ENCODE results near the gene KLK13. TPM values are rescaled to one million over a fixed set of nuclear protein-coding genes. Genes with fewer than 3 reads are reported as not detected.

Gene KLK13
- total RNA-seq, 4 donors from 2014 or later, result 6.6 to 23.5 (median 16.5) TPM

DNA sequence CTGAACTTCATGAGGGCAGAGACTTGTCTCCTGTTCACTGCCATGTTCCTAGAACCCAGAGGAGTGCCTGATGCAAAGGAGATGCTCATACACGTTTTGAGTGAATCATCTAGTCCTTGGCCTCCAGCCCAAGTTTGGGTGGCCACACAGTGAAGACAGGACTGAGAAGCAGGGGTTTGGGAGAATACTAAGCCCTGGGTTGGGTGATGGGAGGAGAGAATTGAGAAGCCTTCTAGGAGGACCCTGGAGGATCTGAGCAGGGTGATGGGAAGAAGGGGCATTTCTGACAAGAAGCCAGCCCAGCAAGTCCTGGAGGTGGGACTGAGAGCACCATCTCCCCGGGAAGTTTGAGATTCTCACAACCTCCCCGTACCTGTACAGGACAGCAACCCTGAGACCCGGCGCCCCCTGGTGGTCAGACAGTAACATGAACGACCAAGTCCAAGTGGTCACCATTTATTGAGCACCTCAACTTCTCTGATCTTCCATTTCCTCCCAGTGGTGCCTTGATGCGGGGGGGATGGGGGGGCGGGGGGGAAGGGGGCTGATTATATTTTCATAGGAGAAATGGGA is 32.4 kb upstream of the KLK13 start:
- WGBS, result 9% methylated on average over 7 of the region's 8 CpGs
- DNase-seq (ENCODE audit: low spot score in 2 of 2), result peak in 1 of 2 donors; percentile 90
- Histone ChIP-seq H3K4me3 (no peak overlapping the region), H3K9me3 (no peaks in the 10 kb centered on the region), H3K4me1 (peaks cover 28% of the 10 kb centered on the region), H3K27ac (no peak overlapping the region), H3K27me3 (no peaks in the 10 kb centered on the region), H3K36me3 (peaks cover 26% of the 10 kb centered on the region)
- TF ChIP-seq, protein P1, sequence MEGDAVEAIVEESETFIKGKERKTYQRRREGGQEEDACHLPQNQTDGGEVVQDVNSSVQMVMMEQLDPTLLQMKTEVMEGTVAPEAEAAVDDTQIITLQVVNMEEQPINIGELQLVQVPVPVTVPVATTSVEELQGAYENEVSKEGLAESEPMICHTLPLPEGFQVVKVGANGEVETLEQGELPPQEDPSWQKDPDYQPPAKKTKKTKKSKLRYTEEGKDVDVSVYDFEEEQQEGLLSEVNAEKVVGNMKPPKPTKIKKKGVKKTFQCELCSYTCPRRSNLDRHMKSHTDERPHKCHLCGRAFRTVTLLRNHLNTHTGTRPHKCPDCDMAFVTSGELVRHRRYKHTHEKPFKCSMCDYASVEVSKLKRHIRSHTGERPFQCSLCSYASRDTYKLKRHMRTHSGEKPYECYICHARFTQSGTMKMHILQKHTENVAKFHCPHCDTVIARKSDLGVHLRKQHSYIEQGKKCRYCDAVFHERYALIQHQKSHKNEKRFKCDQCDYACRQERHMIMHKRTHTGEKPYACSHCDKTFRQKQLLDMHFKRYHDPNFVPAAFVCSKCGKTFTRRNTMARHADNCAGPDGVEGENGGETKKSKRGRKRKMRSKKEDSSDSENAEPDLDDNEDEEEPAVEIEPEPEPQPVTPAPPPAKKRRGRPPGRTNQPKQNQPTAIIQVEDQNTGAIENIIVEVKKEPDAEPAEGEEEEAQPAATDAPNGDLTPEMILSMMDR (IDR thresholded peaks at IDR 0.05), result peak; percentile 31 to 70
- no peak for TF ChIP-seq POLR2AphosphoS5 (IDR thresholded peaks at IDR 0.05)

DNA sequence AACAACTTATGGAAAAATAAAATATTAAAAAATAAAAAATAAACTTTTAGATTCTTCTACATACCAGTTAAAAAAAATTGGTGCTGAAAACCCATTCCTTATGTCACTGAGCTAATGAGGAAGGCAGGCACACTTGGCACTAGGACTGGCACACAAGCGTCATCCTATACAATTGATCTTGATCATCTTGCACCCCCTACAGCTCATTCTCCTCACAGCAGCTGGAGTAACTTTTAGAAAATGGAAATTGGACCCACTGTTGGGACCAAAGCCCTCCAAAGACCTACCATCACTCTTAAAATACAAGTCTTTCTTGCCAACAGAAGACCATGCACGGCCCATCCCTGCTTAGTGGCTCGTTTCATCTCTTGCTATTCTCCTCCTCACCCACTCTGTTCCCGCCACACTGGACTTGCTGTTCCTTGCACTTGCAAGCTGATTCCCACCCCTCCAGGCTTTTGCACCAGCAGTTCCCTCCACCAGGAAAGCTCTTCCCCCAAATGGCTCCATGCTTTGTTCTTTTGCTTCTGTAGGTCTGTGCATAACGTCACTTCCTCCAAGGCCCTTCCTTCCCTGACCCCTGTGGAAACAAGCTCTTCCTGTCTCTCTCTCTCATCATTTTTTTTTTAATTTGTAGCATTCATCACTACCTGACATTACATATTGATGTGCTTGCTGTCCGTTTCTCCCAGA is 31.7 kb upstream of the KLK13 start:
- WGBS, result 71% methylated on average over 6 of the region's 6 CpGs
- TF ChIP-seq EP300 (IDR thresholded peaks at IDR 0.05), result no peak
- TF ChIP-seq, protein P1 (IDR thresholded peaks at IDR 0.05), result peak in 1 of 2 donors; percentile 26

DNA sequence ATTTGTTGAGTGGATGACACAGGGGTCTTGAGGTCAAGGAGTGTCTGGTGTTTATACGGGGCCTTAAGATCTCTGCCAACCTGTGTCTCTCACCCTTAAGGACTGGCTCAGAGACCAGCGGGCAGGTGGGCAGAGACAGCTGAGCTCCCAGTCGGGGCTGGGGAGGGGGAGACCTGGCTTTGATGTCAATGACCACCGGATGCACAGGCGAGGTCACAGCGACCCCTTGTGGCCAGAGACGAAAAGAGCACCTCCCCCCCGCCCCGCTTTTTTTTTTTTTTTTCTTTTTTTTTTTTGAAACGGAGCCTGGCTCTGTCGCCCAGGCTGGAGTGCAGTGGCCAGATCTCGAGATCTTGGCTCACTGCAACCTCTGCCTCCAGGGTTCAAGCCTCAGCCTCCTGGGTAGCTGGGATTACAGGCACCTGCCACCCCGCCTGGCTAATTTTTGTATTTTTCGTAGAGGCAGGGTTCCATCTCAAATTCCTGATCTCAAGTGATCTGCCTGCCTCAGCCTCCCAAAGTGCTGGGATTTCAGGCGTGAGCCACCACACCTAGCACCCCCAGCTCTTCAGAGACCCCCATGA is 29.9 kb upstream of the KLK13 start:
- peaks cover 18% of the 10 kb centered on the region for H3K36me3 ChIP-seq
- H3K4me1 ChIP-seq, result peaks cover 25% of the 10 kb centered on the region
- no peaks in the 10 kb centered on the region for H3K27me3 ChIP-seq
- TF ChIP-seq EP300 (IDR thresholded peaks at IDR 0.05), result no peak
- TF ChIP-seq, protein P1 (IDR thresholded peaks at IDR 0.05), result peak; percentile 62 to 65
- no peak for DNase-seq (ENCODE audit: low spot score in 2 of 2)
- H3K27ac ChIP-seq, result no peak overlapping the region
- no peaks in the 10 kb centered on the region for H3K9me3 ChIP-seq
- WGBS, result 13% methylated on average over 15 of the region's 15 CpGs
- no peak overlapping the region for H3K4me3 ChIP-seq

More for the DNA sequence above, 31.7 kb upstream of the KLK13 start:
- no peak overlapping the region for H3K27ac ChIP-seq
- H3K9me3 ChIP-seq, result no peaks in the 10 kb centered on the region
- H3K36me3 ChIP-seq, result peaks cover 26% of the 10 kb centered on the region
- H3K4me3 ChIP-seq, result no peak overlapping the region
- H3K4me1 ChIP-seq, result peaks cover 34% of the 10 kb centered on the region
- no peak for DNase-seq (ENCODE audit: low spot score in 2 of 2)
- no peaks in the 10 kb centered on the region for H3K27me3 ChIP-seq

DNA sequence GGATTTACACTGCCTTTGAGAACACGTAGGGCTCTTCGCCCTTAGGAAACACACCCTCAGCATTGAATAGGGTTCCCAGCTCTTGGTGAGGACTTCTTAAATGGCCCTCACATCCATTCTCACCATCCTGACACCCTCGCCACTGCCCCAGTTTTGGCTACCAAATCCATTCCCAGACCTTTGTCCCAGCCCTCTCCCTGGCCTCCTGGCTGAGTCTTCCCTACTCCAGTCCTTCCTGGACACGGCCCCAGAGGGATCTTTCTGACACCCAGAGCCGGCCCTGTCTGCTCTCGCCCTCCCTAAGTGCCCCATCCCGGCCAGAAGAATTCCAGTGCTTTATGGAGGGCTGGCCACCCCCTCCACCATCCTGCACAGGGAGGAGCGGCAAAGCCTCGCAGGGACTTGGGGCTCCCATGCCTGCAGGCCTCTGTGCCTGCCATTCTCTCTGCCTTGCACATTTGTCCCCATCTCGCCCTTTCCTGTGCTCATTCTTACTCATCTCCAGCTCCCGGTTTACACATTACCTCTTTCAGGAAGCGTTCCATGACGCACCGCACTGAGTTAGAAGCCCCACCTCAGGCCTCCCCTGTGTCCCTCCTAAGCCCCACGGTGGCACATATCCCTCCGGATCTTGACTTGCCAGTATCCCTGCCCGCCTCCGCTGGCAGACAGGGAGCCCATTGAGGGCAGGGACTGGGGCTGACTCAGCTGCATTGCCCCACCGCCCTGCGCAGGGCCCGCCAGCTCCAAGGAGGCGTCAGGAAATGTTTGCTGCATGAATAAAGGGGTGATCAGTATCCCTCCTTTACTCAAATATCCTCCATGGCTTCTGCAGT is 28.8 kb upstream of the KLK13 start:
- TF ChIP-seq EP300 (IDR thresholded peaks at IDR 0.05) (no peak), POLR2A (IDR thresholded peaks at IDR 0.05) (no peak), POLR2AphosphoS5 (IDR thresholded peaks at IDR 0.05) (no peak)
- TF ChIP-seq, protein P1 (IDR thresholded peaks at IDR 0.05), result no peak

DNA sequence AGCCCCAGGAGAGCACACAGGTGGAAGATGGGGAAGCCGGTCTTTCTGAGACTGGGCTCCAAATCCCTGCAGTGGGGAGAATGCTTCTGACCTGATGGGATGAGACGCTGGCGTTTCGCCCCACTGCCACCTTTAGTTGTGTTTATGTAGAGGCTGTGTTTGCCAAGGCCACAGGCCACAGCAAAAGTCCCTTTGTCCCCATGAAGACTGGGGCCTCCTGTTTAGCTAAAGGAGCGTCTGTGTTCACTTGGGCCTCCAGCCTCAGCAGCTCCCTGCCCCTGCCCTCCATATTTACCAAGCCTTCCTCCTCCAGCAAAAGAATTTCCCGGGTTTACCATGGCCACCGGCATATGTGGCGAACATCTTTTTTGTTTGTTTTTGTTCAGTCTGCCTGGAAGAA is 28.2 kb upstream of the KLK13 start:
- Histone ChIP-seq H3K4me3 (no peak overlapping the region), H3K4me1 (peaks cover 25% of the 10 kb centered on the region), H3K36me3 (peaks cover 5% of the 10 kb centered on the region), H3K9me3 (no peaks in the 10 kb centered on the region), H3K27ac (no peak overlapping the region), H3K27me3 (no peaks in the 10 kb centered on the region)
- 64% methylated on average over 8 of the region's 8 CpGs for WGBS
- no peak for DNase-seq (ENCODE audit: low spot score in 2 of 2)
- TF ChIP-seq EP300 (IDR thresholded peaks at IDR 0.05) (no peak), POLR2AphosphoS5 (IDR thresholded peaks at IDR 0.05) (no peak), POLR2A (IDR thresholded peaks at IDR 0.05) (no peak)
- TF ChIP-seq, protein P1 (IDR thresholded peaks at IDR 0.05), result no peak

More for the DNA sequence above, 28.8 kb upstream of the KLK13 start:
- DNase-seq (ENCODE audit: low spot score in 2 of 2), result no peak
- no peaks in the 10 kb centered on the region for H3K27me3 ChIP-seq
- H3K9me3 ChIP-seq, result no peaks in the 10 kb centered on the region
- H3K27ac ChIP-seq, result no peak overlapping the region
- peaks cover 8% of the 10 kb centered on the region for H3K36me3 ChIP-seq
- WGBS, result 83% methylated on average over 22 of the region's 22 CpGs
- H3K4me3 ChIP-seq, result no peak overlapping the region
- peaks cover 25% of the 10 kb centered on the region for H3K4me1 ChIP-seq

All from suprapubic skin (tissue), 4 donors.